GM12891 (cell line): ENCODE results near the gene NHS.

ENCODE experiments used
- DNase-seq: peaks from one replicate; pipeline ENCODE4 v3.0.0; 2011; ENCODE audit warnings: low spot score; ENCODE audit not compliant: insufficient read length
- FAIRE-seq: peaks from 2 replicates; lab custom pipeline; 2011; peaks lifted over from hg19 to GRCh38; lab: Jason Lieb, UNC
- PAX5 ChIP-seq: IDR thresholded peaks from 2 replicates; pipeline ENCODE4 v1.6.1; 2011; ENCODE audit warnings: low read length, moderate library complexity, mild to moderate bottlenecking; ENCODE audit not compliant: insufficient read depth, severe bottlenecking
- POLR2A ChIP-seq: IDR thresholded peaks from 2 replicates; pipeline ENCODE4 v1.6.1; 2011; ENCODE audit warnings: low read depth, low read length, control low read depth
- POLR2AphosphoS5 ChIP-seq: IDR thresholded peaks from 2 replicates; pipeline ENCODE4 v1.6.1; 2011; ENCODE audit warnings: low read depth, low read length, control low read depth
- POU2F2 ChIP-seq: IDR thresholded peaks from 2 replicates; pipeline ENCODE4 v1.6.1; 2011; ENCODE audit warnings: low read depth, mild to moderate bottlenecking, control low read depth, low read length, moderate library complexity
- SPI1 ChIP-seq: IDR thresholded peaks from 2 replicates; pipeline ENCODE4 v1.6.1; 2011; ENCODE audit warnings: low read depth, low read length, control low read depth
- TAF1 ChIP-seq: IDR thresholded peaks from 2 replicates; pipeline ENCODE4 v1.6.1; 2011; ENCODE audit warnings: low read depth, low read length, control low read depth

NHS gene

GRCh38 chrX:17674601-17675000 lies 299.6 kb downstream of the NHS start:
- TF ChIP-seq POU2F2, result no peak
- TF ChIP-seq POLR2A, result no peak
- no peak for TF ChIP-seq TAF1
- TF ChIP-seq SPI1, result no peak
- TF ChIP-seq PAX5, result no peak
- TF ChIP-seq POLR2AphosphoS5, result no peak
- DNase-seq (no peak), FAIRE-seq (no peak)

- no peak for DNase-seq
- TF ChIP-seq SPI1, result no peak
- TF ChIP-seq PAX5, result no peak
- no peak for TF ChIP-seq POLR2AphosphoS5
- no peak for TF ChIP-seq POU2F2
- no peak for FAIRE-seq
These were observed 304.3 kb downstream of the NHS start for GRCh38 chrX:17679261-17679660.

GRCh38 chrX:17679820-17680219 lies 304.8 kb downstream of the NHS start:
- DNase-seq (no peak), FAIRE-seq (no peak)
- no peak for TF ChIP-seq PAX5
- no peak for TF ChIP-seq POU2F2
- no peak for TF ChIP-seq TAF1
- TF ChIP-seq SPI1, result no peak
- TF ChIP-seq POLR2AphosphoS5, result no peak
- no peak for TF ChIP-seq POLR2A

DNA sequence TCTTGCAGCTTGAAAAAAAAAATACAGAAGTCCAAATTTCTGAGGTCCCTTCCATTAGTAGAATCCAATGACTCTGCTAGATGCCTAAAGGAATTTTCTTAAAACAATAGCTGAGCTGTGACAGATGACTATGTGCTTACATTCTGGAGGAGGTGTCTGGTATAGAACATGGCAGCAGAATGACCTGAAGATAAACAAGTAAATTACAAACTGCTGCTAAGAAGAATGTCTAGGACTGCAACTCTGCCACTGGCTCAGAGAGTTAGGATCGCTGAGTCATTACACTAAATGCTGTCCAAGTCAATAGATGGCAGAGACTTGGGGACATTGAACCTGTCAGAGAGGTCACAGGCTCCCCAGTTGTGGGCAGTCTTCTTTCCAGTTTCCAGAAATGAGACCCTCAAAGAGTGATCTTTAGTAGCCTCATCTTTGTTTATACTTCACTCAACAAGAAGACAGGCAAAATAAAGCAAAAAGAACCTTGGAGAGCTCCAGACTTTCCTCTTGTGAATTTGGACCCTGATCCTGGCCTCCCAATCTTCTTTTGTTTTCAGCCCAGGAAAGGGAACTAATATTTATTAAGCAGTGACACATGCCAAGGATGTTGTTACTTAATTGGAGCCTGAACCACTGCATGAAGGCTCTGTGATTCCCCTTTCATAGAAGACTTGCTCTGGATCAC lies 305.9 kb downstream of the NHS start:
- DNase-seq (no peak), FAIRE-seq (no peak)
- TF ChIP-seq SPI1 (no peak), TAF1 (no peak), POLR2AphosphoS5 (no peak), POLR2A (no peak), POU2F2 (no peak), PAX5 (no peak)

GRCh38 chrX:17682259-17682658 lies 307.3 kb downstream of the NHS start:
- TF ChIP-seq POLR2AphosphoS5, result no peak
- no peak for TF ChIP-seq PAX5
- TF ChIP-seq POLR2A, result no peak
- TF ChIP-seq TAF1, result no peak
- no peak for TF ChIP-seq SPI1
- no peak for TF ChIP-seq POU2F2
- DNase-seq (no peak), FAIRE-seq (no peak)

GRCh38 chrX:17685026-17685425 lies 310.0 kb downstream of the NHS start:
- DNase-seq, result no peak
- FAIRE-seq, result no peak
- TF ChIP-seq POLR2AphosphoS5 (no peak), SPI1 (no peak), POLR2A (no peak), PAX5 (no peak), POU2F2 (no peak), TAF1 (no peak)

GRCh38 chrX:17687648-17688047 lies 312.6 kb downstream of the NHS start:
- no peak for TF ChIP-seq TAF1
- no peak for TF ChIP-seq POLR2AphosphoS5
- TF ChIP-seq PAX5, result no peak
- TF ChIP-seq SPI1, result no peak
- TF ChIP-seq POLR2A, result no peak
- TF ChIP-seq POU2F2, result no peak
- no peak for FAIRE-seq
- DNase-seq, result no peak

GRCh38 chrX:17689971-17690409 lies 315.0 kb downstream of the NHS start:
- DNase-seq (no peak), FAIRE-seq (peak; percentile 85)
- TF ChIP-seq POU2F2 (no peak), PAX5 (no peak), SPI1 (no peak), POLR2AphosphoS5 (no peak), TAF1 (no peak), POLR2A (no peak)

DNA sequence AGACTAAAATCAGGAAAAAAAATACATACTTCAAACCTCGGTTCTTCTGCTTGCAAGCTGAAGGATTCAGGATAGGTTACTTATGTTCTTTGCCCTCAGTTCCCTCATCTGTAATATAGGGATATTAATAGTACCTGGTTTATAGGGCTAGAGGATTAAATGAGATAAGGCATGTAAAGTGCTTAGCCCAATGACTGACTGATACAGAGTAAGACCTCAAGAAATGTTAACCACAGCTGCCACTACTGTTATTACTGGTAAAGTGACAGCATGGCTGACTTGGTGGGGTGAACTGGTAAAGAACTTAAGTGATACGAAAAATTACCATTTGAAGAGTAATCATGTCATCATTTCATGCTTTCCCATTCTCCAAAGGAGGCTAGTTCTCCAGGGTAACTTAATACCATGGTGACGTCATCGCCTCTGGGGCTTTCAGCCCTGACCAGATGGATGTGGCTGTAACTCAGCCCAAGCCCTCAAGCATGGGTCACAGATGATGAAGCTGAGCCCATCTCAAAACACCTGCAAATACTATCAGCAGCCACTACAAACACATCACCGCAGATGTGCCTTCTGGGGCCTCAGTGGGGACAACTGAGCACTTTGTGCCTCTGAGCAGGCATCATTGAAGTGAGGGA lies 317.8 kb downstream of the NHS start:
- DNase-seq (no peak), FAIRE-seq (no peak)
- TF ChIP-seq SPI1 (no peak), TAF1 (no peak), POU2F2 (no peak), POLR2A (no peak), POLR2AphosphoS5 (no peak), PAX5 (no peak)
